HepG2 (cell line): ENCODE measurements around the gene CHN1.

Source experiments
- STAT5B ChIP-seq: sonication (generic); formaldehyde crosslinking; IDR thresholded peaks from 2 replicates; pipeline ENCODE4 v1.4.0; 2020; ENCODE audit warnings: missing genetic modification reagents
- TCF12 ChIP-seq, 2 experiments: fragments of 450-650 bp in 1 of 2; sonication (generic) in 1 of 2; formaldehyde crosslinking in 1 of 2; IDR thresholded peaks; 2 replicates each; pipeline versions ENCODE4 v1.6.1 to v1.8.0; 2017 to 2022; ENCODE audit warnings: antibody characterized with exemption in 1 of 2, mild to moderate bottlenecking in 1 of 2, missing genetic modification reagents in 1 of 2, moderate library complexity in 1 of 2
- ZBTB7B ChIP-seq: sonication (generic); formaldehyde crosslinking; IDR thresholded peaks from 2 replicates; pipeline ENCODE4 v1.4.0; 2020; ENCODE audit warnings: missing genetic modification reagents
- TF ChIP-seq, protein P1 (sequence below): sonication (generic); formaldehyde crosslinking; IDR thresholded peaks from 2 replicates; pipeline ENCODE4 v1.5.0; 2020; ENCODE audit warnings: mild to moderate bottlenecking, missing genetic modification reagents, moderate library complexity

DNA sequence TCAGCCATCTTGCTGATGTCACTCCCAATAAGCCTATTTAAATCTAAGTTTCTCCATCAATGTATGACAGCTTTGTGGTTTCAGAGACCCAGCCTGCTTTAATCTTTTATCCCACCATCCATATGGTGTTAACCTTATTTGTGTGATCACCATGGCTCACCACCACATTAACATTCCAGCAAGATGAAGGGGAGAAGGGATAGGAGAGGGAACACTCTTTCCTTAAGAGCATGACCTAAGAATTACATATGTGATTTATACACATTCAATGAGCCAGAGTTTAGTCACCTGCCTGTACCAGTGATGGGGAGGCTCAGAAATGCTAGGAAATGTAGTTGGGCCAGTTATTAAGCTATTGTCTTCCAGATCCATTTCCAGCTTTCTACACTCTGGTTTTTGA is 44.5 kb upstream of the CHN1 start:
- TF ChIP-seq, protein P1, sequence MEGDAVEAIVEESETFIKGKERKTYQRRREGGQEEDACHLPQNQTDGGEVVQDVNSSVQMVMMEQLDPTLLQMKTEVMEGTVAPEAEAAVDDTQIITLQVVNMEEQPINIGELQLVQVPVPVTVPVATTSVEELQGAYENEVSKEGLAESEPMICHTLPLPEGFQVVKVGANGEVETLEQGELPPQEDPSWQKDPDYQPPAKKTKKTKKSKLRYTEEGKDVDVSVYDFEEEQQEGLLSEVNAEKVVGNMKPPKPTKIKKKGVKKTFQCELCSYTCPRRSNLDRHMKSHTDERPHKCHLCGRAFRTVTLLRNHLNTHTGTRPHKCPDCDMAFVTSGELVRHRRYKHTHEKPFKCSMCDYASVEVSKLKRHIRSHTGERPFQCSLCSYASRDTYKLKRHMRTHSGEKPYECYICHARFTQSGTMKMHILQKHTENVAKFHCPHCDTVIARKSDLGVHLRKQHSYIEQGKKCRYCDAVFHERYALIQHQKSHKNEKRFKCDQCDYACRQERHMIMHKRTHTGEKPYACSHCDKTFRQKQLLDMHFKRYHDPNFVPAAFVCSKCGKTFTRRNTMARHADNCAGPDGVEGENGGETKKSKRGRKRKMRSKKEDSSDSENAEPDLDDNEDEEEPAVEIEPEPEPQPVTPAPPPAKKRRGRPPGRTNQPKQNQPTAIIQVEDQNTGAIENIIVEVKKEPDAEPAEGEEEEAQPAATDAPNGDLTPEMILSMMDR (CRISPR knock-in tag), result no peak
- no peak for TF ChIP-seq TCF12 (IDR thresholded peaks at IDR 0.05)
- no peak for TF ChIP-seq TCF12 (CRISPR knock-in tag; IDR thresholded peaks at IDR 0.05)
- no peak for TF ChIP-seq STAT5B (CRISPR knock-in tag)
- no peak for TF ChIP-seq ZBTB7B (CRISPR knock-in tag)
